ENCODE data around the gene FAM168A. TPM values are rescaled to one million over a fixed set of nuclear protein-coding genes. Genes with fewer than 3 reads are reported as not detected.

Gene FAM168A
- total RNA-seq, 1 donor from 2014 or later = 52.2 TPM

DNA sequence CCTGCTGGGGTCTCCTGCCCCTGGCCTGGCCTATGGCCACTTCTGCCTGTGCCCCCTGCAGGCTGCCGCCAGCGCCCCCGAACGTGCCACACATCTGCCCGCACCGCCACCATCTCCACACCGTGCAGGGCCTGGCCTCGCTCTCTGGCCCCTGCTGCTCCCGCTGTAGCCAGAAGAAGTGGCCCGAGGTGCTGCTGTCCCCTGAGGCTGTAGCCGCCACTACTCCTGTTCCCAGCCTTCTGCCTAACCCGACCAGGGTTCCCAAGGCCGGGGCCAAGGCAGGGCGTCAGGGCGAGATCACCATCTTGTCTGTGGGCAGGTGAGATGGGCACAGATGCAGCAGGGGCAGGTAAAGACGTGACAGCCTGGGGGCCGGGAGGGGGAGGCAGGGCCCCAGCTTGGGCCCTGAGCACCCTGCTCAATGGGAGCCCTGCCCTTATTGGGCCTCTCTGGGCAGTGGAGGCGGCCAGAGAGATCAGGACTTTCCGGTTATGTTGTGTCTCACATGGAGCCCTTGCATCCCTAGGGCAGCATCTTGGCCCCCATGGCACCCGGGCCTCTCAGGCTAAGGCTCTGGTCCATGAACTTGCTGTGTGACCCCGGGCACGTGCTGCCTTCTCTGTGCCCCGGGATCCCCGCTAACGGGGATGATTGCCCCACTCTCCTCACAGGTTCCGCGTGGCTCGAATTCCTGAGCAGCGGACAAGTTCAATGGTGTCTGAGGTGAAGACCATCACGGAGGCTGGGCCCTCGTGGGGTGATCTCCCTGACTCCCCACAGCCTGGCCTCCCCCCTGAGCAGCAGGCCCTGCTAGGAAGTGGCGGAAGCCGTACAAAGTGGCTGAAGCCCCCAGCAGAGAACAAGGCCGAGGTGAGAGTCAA lies 203.3 kb downstream of the FAM168A start:
- H3K9me3 Mint-ChIP-seq (ENCODE audit: unreplicated experiment) = no peaks in the 10 kb centered on the region
- peaks cover 12% of the 10 kb centered on the region for H3K4me1 Mint-ChIP-seq (ENCODE audit: unreplicated experiment)
- no peaks in the 10 kb centered on the region for H3K36me3 Mint-ChIP-seq (ENCODE audit: unreplicated experiment)
- no peak overlapping the region for H3K4me3 Mint-ChIP-seq (ENCODE audit: unreplicated experiment)
- no peaks in the 10 kb centered on the region for H3K27me3 Mint-ChIP-seq (ENCODE audit: unreplicated experiment)
- H3K27ac Mint-ChIP-seq (ENCODE audit: unreplicated experiment) = no peak overlapping the region
- no peak for TF ChIP-seq CTCF (IDR thresholded peaks at IDR 0.05)
- DNase-seq (ENCODE audit: extremely low spot score, unreplicated experiment) = no peak

GRCh38 chr11:73393479-73394415 lies 204.2 kb downstream of the FAM168A start:
- H3K9me3 Mint-ChIP-seq (ENCODE audit: unreplicated experiment) = no peaks in the 10 kb centered on the region
- no peak overlapping the region for H3K4me3 Mint-ChIP-seq (ENCODE audit: unreplicated experiment)
- peaks cover 13% of the 10 kb centered on the region for H3K4me1 Mint-ChIP-seq (ENCODE audit: unreplicated experiment)
- TF ChIP-seq CTCF (IDR thresholded peaks at IDR 0.05) = peak; percentile 85
- H3K27ac Mint-ChIP-seq (ENCODE audit: unreplicated experiment) = no peak overlapping the region
- no peaks in the 10 kb centered on the region for H3K27me3 Mint-ChIP-seq (ENCODE audit: unreplicated experiment)
- DNase-seq (ENCODE audit: extremely low spot score, unreplicated experiment) = peak; percentile 90
- H3K36me3 Mint-ChIP-seq (ENCODE audit: unreplicated experiment) = no peaks in the 10 kb centered on the region

DNA sequence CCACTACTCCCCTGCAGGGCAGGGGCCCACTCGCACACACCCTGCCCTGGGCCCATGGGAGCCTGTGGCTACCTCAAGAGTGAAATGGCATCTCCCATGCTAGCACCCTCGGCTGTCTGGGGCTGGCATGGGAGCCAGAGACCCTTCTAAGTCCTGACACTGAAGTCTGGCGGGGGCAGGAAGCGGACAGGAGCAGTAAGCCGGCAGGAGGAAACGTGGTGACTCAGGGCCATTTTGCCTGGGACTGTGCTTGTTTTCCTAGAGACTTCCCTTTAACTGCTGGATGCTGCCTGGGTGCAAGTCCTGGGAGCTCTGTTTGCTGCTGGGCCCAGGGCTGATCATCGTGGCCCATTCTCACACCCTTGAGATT lies 204.9 kb downstream of the FAM168A start:
- no peak overlapping the region for H3K4me3 Mint-ChIP-seq (ENCODE audit: unreplicated experiment)
- H3K4me1 Mint-ChIP-seq (ENCODE audit: unreplicated experiment) = peaks cover 20% of the 10 kb centered on the region
- no peaks in the 10 kb centered on the region for H3K27me3 Mint-ChIP-seq (ENCODE audit: unreplicated experiment)
- no peak for DNase-seq (ENCODE audit: extremely low spot score, unreplicated experiment)
- H3K27ac Mint-ChIP-seq (ENCODE audit: unreplicated experiment) = no peak overlapping the region
- H3K9me3 Mint-ChIP-seq (ENCODE audit: unreplicated experiment) = no peaks in the 10 kb centered on the region
- H3K36me3 Mint-ChIP-seq (ENCODE audit: unreplicated experiment) = no peaks in the 10 kb centered on the region
- no peak for TF ChIP-seq CTCF (IDR thresholded peaks at IDR 0.05)

DNA sequence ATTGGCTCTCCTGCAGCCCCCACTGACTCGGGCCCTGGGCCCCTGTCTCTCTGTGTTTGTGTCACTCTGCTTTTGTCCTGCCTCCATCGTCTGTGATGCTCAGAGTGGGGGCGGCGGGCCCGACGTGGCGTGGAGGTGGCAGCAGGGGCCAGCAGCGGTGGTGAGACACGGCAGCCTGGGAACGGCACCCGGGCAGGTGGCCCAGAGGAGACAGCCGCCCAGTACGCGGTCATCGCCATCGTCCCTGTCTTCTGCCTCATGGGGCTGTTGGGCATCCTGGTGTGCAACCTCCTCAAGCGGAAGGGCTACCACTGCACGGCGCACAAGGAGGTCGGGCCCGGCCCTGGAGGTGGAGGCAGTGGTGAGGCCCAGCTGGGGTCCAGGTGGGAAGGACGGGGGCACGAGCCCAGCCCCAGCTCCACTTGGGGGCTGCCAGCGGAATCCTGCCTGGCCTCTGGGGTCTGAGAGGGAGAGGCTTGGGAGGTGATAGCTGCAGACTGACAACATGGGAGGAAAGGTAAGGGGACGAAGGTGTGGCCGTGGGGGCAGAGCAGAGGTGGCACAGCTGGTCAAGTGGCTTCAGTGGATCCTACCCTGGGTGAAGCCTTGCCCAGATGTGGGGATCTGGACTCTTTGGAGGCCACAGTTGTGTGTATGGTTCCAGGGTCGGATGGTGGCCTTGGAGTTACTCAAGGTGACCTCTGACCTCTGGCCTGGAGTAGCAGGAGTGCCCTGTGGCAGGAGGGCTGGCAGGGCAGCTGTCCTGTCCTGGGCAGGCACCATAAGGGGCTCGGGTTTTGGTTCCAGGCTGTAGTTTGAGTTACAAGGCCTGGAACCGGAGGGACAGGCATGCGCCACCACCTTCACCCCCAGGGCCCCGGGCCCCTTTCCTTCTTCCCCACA lies 205.6 kb downstream of the FAM168A start:
- Mint-ChIP-seq H3K4me3 (ENCODE audit: unreplicated experiment) (no peak overlapping the region), H3K4me1 (ENCODE audit: unreplicated experiment) (peaks cover 27% of the 10 kb centered on the region), H3K27me3 (ENCODE audit: unreplicated experiment) (no peaks in the 10 kb centered on the region), H3K9me3 (ENCODE audit: unreplicated experiment) (no peaks in the 10 kb centered on the region), H3K36me3 (ENCODE audit: unreplicated experiment) (no peaks in the 10 kb centered on the region), H3K27ac (ENCODE audit: unreplicated experiment) (no peak overlapping the region)
- TF ChIP-seq CTCF (IDR thresholded peaks at IDR 0.05) = no peak
- DNase-seq (ENCODE audit: extremely low spot score, unreplicated experiment) = no peak

Data from osteocyte (in vitro differentiated cells).